Endothelial cell (in vitro differentiated cells): ENCODE results near the gene NCF2. TPM values are rescaled to one million over a fixed set of nuclear protein-coding genes. Genes with fewer than 3 reads are reported as not detected.

Experiments used
- DNase-seq: peaks from one replicate; pipeline ENCODE4 v3.0.0; 2021; ENCODE audit warnings: low spot score
- H3K27ac Mint-ChIP-seq: one replicate; pipeline ENCODE4 v1.8.0; 2021; ENCODE audit warnings: mixed read lengths, inconsistent platforms; ENCODE audit not compliant: unreplicated experiment
- H3K27me3 Mint-ChIP-seq: one replicate; pipeline ENCODE4 v1.8.0; 2021; ENCODE audit warnings: mild to moderate bottlenecking, moderate library complexity, mixed read lengths, inconsistent platforms; ENCODE audit not compliant: unreplicated experiment
- H3K36me3 Mint-ChIP-seq: one replicate; pipeline ENCODE4 v1.8.0; 2021; ENCODE audit warnings: mild to moderate bottlenecking, low read depth, mixed read lengths, inconsistent platforms; ENCODE audit not compliant: unreplicated experiment
- H3K4me1 Mint-ChIP-seq: one replicate; pipeline ENCODE4 v1.8.0; 2021; ENCODE audit warnings: mild to moderate bottlenecking, mixed read lengths, inconsistent platforms; ENCODE audit not compliant: unreplicated experiment
- H3K4me3 Mint-ChIP-seq: one replicate; pipeline ENCODE4 v1.8.0; 2021; ENCODE audit warnings: mild to moderate bottlenecking, mixed read lengths, inconsistent platforms; ENCODE audit not compliant: unreplicated experiment
- H3K9me3 Mint-ChIP-seq: one replicate; pipeline ENCODE4 v1.8.0; 2021; ENCODE audit warnings: mixed read lengths, inconsistent platforms; ENCODE audit not compliant: unreplicated experiment
- total RNA-seq: library from RNA; stranded (reverse); fragmentation: NEBNext Ultra II Directional; extraction: Animal tissue kit (Norgen Biotek cat#: 25700); gene quantifications from one replicate; pipeline ENCODE4 v1.2.1, GENCODE V29; 2021; ENCODE audit not compliant: unreplicated experiment
- TF ChIP-seq, protein P1 (sequence below): fragments of 200-600 bp; sonication (generic); IDR thresholded peaks from one replicate; pipeline ENCODE4 v1.5.0; 2021; ENCODE audit warnings: antibody characterized with exemption; ENCODE audit not compliant: unreplicated experiment

The NCF2 gene
- total RNA-seq, 1 donor from 2014 or later = 0.67 TPM

DNA sequence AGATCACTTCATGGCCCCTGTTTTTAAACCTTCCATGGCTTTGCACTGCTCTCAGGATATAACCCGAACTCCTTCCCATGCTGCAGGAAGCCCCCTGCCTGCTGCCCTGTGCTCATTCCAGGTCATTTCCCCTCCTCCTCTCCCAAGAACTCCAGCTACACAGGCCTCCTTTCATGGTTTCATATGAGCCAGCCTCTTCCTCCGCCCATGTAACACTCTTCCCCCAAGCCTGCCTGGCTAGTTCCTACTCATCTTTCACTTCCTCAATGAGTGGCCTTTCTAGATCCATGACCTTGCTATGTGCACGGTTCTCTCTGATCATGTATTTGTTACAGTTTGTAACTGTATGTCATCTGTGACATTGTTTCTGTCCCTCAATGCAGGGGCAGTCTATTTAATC lies 3.1 kb upstream of the NCF2 start:
- Mint-ChIP-seq H3K27me3 (peaks cover 3% of the 10 kb centered on the region), H3K4me1 (peaks cover 12% of the 10 kb centered on the region), H3K27ac (peak overlapping the region; percentile 46), H3K9me3 (no peaks in the 10 kb centered on the region), H3K36me3 (peaks cover 3% of the 10 kb centered on the region), H3K4me3 (no peak overlapping the region)
- TF ChIP-seq, protein P1, sequence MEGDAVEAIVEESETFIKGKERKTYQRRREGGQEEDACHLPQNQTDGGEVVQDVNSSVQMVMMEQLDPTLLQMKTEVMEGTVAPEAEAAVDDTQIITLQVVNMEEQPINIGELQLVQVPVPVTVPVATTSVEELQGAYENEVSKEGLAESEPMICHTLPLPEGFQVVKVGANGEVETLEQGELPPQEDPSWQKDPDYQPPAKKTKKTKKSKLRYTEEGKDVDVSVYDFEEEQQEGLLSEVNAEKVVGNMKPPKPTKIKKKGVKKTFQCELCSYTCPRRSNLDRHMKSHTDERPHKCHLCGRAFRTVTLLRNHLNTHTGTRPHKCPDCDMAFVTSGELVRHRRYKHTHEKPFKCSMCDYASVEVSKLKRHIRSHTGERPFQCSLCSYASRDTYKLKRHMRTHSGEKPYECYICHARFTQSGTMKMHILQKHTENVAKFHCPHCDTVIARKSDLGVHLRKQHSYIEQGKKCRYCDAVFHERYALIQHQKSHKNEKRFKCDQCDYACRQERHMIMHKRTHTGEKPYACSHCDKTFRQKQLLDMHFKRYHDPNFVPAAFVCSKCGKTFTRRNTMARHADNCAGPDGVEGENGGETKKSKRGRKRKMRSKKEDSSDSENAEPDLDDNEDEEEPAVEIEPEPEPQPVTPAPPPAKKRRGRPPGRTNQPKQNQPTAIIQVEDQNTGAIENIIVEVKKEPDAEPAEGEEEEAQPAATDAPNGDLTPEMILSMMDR = no peak
- no peak for DNase-seq

DNA sequence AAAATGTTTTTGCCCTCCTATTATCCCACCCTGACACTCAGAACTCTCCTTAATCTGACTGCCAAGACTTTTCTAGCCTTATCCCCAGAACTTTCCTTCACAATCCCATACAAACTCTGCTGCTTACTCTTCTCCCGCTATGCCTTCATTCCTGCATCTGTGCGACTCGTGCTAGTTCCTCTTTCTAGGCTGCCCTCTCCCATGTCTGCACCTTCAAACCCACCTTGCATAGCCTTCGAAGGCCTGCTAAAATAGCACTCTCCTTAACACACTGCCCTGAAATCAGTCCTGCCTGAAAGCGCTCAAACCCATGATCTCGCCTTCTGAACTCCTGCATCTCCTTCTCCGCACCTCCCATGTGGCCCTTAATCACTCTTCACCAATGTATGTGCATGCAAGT lies 2.5 kb upstream of the NCF2 start:
- Mint-ChIP-seq H3K4me1 (peaks cover 12% of the 10 kb centered on the region), H3K36me3 (peaks cover 3% of the 10 kb centered on the region), H3K4me3 (no peak overlapping the region), H3K9me3 (no peaks in the 10 kb centered on the region), H3K27me3 (peaks cover 3% of the 10 kb centered on the region), H3K27ac (no peak overlapping the region)
- DNase-seq = no peak
- TF ChIP-seq, protein P1 = no peak

GRCh38 chr1:183589874-183590243 lies 400 bp downstream of the NCF2 start:
- TF ChIP-seq, protein P1 = no peak
- Mint-ChIP-seq H3K4me3 (no peak overlapping the region), H3K4me1 (peaks cover 12% of the 10 kb centered on the region), H3K9me3 (no peaks in the 10 kb centered on the region), H3K27ac (no peak overlapping the region), H3K36me3 (peaks cover 3% of the 10 kb centered on the region), H3K27me3 (peaks cover 3% of the 10 kb centered on the region)
- DNase-seq = no peak

DNA sequence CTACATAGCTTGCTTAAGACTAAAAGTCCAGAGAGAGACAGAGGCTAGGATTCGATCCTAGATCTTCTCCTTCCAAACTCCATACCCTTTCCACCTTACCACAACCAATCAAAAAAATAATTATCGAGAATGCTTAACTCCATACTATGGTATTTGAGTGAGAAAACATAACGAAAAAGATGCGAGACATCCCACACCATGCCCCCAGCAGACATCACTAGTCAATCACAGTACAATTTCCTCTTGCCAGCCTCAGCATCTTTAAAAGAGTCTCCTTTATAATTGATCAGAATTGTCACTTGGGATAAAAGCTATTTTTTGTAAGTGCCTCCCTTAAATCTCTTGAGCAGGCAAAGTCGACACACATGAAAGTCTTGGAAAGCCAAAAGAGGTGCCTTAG lies 875 bp downstream of the NCF2 start:
- Mint-ChIP-seq H3K36me3 (peaks cover 3% of the 10 kb centered on the region), H3K9me3 (no peaks in the 10 kb centered on the region), H3K4me1 (peaks cover 12% of the 10 kb centered on the region), H3K27me3 (peaks cover 3% of the 10 kb centered on the region), H3K4me3 (no peak overlapping the region), H3K27ac (no peak overlapping the region)
- TF ChIP-seq, protein P1 = no peak
- DNase-seq = no peak

GRCh38 chr1:183588827-183589226 lies 1.4 kb downstream of the NCF2 start:
- TF ChIP-seq, protein P1 = no peak
- H3K36me3 Mint-ChIP-seq = peaks cover 3% of the 10 kb centered on the region
- H3K9me3 Mint-ChIP-seq = no peaks in the 10 kb centered on the region
- no peak overlapping the region for H3K4me3 Mint-ChIP-seq
- no peak for DNase-seq
- H3K4me1 Mint-ChIP-seq = peaks cover 12% of the 10 kb centered on the region
- peaks cover 3% of the 10 kb centered on the region for H3K27me3 Mint-ChIP-seq
- H3K27ac Mint-ChIP-seq = no peak overlapping the region
